Ammon's horn (tissue), 1 donor: ENCODE measurements around the gene RNF13.

Source experiments
- DNase-seq: peaks from one replicate; pipeline ENCODE4 v3.0.0-alpha.2; 2016; ENCODE audit warnings: low spot score

Gene RNF13

DNA sequence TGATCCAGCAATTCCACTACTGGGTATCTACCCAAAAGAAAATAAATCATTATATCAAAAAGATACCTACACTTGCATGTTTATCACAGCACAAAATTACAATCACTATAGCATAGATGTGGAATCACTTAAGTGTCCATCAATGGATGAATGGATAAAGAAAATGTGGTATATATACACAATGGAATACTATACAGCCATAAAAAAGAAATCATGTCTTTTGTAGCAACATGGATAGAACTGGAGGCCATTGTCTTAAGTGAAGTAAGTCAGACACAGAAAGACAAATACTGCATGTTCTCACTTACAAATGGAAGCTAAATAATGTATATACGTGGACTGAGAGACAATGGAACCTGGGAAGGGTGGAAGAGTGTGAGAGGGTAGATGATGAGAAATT lies 185.9 kb downstream of the RNF13 start:
- DNase-seq: no peak

DNA sequence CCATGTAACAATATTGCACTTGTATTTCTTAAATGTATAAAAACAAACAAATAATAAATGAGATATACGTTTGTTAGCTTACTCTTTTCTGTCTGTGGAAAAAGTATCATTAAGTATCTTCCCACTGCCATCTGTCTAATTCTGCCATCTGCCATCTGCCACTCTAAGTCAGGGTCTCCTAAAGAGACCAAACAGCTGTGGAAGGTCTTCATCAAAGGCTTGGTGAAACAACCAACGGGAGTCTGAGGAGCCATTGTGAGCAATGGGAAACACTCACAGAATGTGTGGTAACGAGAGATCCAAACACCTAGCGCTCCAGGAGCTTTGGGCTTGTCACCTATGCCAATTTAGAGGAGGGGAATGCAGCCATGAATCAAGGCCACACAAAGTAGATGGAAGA lies 186.4 kb downstream of the RNF13 start:
- DNase-seq: no peak

GRCh38 chr3:150000641-150001040 lies 187.6 kb downstream of the RNF13 start:
- DNase-seq: no peak

DNA sequence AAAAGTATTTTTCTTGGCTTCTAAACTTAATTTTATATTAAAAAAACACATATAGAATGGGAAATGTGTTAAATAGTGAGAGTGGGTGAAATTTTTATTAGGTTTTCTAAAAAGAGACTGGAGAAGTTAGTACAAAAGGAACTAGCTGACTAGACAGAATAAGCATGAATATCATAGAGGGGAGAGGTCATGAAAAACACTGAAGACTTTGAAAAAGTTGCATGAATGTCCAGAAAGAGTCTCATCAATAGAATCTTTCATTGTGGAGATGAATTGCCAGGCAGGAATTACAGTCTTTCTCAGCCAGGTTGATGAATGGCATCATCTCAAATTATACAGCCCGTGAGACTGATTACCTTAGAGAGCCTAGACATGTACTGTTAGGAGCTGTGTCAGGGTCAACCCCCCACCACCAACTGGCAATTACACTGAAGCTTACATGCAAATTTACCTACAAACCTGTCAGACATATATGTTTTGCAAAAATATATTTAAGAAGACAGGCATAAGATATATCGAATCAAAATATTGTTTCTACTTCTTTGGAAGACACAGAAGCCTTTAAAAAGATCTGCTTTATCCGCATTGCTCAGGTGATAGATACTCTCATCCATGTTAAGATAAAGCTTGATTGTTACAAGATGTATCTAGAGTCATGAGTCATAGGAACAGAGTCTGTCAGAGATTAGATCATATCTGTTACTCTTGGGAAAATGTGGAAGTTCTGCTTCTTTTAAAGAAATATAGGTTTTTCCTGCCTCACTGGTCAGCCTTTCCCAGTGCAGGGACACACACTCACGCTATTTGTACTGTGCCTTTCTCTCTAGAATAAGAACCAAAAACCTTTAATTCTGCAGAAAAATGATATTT lies 192.5 kb downstream of the RNF13 start:
- DNase-seq: no peak

GRCh38 chr3:150006794-150007193 lies 193.8 kb downstream of the RNF13 start:
- DNase-seq: no peak
